HG02840 (cell line): ENCODE results near the gene AGBL5.
"Not testable (repeated sequence)": the region's sequence is repeated elsewhere in the genome, so short reads cannot be mapped to it uniquely, and the experiment has no call there.

Source experiments
- ATAC-seq: cut with Tn5 transposase; IDR thresholded peaks from one replicate; pipeline ENCODE4 v1.9.1; 2021; ENCODE audit warnings: mild to moderate bottlenecking, moderate library complexity, moderate number of reproducible peaks; ENCODE audit not compliant: unreplicated experiment, low FRiP score

AGBL5 gene

DNA sequence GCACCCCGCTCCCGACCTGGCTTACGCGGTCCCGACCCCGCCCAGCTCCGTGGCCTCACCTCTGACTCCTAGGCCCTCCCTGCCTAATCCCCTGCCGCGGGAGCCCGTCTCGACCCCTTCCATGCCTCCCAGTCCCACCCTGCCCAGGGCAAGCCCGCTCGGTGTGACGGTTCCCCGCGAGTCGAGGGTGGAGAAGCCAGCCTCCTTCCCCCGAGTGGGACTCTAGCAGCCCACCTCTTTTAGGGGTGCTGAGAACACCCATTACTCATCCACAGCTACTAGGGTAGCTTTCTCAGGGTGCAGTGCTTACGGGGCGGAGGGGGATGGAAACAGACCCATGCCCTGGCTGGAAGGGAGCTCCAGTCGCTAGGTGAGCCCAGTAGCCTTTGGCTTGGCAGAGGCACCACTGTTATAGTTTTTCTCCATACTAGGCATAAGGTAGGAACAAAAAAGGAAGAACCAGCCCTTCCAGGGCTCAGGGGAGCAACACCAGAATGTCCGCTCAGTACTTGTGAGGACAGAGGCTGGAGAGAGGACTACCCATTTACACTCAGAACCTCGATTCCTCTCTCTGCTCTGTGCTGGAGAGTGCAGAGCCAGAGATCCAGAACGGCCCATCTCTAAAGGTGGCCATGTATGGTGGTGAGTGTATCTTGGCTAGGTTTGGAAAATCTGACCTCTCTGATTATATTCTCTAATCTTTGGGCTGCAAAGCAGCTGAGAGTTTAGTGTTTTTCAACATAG, 606 bp downstream of the AGBL5 start:
- no peak for ATAC-seq

DNA sequence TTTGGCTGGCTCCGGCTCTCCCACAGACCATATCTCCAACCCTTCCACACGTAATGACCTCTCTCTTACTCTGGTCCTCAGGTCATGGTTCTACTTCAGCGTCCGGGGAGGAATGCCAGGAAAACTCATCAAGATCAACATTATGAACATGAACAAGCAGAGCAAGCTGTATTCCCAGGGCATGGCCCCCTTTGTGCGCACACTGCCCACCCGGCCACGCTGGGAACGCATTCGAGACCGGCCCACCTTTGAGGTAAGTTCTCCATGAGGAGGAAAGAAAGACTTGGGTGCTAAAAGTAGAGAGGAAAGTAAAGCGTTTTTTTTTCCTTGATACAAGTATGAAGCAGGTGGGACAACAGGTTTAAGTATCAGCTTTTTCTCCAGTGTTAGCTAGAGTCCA, 1.9 kb downstream of the AGBL5 start:
- no peak for ATAC-seq

DNA sequence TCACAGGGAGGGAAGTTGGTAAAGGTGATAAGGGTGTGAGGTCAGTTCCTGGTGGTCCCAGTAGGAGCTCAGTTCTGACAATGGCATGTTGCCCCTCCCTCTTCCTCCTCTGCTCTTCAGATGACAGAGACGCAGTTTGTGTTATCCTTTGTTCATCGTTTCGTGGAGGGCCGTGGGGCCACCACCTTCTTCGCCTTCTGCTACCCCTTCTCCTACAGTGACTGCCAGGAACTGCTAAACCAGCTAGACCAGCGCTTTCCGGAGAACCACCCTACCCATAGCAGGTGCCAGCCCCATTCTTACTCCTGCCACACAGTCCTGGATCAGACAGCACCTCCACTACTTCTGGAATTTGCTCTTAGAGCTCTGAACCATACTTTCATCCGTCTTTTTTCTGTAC, 2.3 kb downstream of the AGBL5 start:
- no peak for ATAC-seq

DNA sequence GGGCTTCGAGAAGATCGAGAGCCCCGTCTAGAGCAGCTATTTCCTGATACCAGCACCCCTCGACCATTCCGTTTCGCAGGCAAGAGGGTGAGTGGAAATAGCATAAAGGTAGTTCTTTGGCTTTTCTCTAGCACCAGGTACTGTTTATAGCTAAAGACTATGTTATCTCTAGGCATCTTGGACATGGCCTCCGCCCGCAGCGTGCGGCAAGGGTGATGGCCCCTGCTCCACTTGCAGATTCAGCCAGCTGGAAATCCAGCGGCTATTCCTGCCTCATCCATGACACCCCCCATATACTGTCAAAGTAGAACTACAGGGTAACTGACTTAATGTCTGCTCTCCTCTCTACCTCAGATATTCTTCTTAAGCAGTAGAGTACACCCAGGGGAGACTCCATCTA, 3.3 kb downstream of the AGBL5 start:
- ATAC-seq: no peak

DNA sequence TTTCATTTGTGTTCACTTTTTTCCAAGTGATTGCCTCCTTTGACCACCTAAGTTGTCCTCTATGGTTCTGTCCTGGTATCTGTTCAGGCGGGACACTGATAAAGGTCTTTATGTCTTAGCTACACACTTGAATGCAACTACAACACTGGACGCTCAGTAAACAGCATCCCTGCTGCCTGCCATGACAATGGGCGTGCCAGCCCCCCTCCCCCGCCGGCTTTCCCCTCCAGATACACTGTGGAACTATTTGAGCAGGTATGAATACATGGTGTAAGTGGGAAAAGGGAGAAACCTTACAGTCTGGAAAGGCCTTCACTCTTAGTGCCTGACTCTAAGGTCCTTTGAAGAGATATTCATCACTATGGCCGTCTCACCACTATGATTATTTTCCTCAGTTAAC, 5.7 kb downstream of the AGBL5 start:
- no peak for ATAC-seq

DNA sequence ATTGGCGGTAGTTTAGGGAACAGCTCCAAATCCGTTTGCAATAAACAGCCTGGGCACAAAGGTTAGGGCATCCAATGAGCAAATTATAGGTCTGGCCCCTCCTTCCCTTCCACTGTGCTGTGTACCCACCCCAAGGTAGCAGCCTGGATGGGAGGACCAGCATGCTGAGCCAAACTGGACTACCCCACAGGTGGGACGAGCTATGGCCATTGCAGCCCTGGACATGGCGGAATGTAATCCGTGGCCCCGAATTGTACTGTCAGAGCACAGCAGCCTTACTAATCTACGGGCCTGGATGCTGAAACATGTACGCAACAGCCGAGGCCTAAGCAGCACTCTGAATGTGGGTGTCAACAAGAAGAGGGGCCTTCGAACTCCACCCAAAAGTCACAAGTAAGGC, 6.7 kb downstream of the AGBL5 start:
- ATAC-seq: no peak

DNA sequence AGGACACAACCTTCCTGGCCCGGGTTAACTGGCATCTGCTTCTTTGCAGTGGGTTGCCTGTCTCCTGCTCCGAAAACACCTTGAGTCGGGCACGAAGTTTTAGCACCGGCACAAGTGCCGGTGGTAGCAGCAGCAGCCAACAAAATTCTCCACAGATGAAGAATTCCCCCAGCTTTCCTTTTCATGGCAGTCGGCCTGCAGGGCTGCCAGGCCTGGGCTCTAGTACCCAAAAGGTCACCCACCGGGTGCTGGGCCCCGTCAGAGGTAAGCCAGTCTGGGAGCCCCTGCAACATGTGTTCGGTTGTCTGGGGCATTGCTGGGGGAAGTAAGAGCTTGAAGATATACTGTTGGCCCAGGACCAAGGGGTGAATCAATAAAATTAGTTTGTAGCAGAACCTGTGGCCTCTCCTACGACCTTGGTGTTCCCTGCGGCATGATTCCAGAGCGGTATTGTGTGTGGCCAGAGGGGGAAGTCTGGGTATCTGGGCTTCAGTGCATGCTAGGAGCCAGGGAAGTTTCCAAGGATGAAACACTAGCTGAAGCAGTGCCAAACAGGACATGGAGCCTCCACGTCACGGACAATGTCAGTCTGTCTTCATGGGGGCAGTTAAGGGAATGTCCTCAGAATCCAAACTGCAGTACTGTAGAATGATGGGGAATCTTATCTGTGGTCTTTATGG, 7.8 kb downstream of the AGBL5 start:
- no peak for ATAC-seq

DNA sequence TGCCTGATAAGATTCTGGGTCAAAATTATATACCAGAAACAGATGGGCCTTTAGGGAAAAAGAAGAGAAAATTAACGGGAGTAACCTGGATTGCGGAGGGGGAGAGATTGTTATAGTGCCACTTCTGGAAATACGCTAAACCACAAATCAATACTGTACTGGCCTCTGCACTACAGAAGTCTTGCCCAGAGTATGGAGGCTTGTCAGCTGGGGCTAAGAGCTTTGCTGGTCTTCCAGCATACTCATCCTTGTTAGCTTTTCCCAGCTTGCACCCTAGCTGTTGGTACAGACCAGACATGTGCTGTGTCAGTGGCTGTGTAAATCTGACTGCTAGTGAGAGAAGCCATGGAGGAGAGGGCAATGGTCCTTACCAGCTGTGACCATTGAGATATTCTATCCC, 8.9 kb downstream of the AGBL5 start:
- no peak for ATAC-seq

DNA sequence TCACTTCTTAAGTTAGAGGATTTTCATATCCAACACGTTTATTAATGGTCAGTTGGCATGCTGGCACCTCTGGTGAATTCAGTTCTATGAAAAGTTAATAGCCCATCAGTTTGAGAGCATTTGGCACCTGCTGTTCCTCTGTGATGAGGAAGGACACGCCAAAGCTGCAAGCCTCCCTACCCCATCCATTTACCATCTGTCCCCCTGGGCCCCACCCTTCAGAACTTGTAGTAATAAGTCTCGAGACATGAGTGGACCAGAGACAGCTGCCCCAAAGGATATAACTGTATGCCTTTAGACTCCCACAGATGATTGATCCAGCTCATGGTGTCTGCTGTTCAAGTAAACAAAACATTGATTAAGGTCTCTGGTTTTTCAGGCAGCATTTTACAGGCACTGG, 13.7 kb downstream of the AGBL5 start:
- no peak for ATAC-seq

DNA sequence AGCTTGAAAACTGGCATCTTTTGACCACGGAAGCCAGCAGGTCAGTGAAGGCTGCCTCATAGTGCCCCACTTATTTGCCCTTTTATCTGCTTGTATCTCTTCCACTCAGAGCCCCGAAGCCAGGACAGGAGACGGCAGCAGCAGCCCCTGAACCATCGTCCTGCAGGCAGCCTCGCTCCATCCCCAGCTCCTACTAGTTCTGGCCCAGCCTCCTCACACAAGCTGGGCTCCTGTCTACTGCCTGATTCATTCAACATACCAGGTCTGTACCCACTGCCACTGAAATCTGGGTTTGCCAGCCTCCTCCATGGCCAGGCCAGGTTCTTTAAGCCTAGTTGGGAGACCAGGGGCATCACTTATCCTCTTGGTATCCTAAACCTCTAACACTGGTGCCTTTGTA, 15.9 kb downstream of the AGBL5 start:
- no peak for ATAC-seq

DNA sequence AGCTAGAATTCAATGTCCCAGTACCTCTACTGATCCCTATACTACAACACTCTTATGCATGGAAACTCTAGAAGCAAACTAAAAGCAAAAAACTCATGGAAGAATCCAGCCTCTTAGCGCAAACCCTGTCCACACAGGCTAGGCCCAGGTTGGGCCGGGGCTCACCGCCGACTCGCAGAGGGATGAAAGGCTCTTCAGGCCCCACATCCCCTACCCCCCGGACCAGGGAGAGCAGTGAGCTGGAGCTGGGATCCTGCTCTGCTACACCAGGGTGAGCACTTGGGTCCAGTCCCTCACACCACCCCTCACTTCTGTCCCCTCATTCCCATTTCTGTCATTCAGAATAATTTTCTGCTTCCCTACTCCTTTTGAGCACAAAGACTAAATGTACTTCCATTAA, 18.0 kb downstream of the AGBL5 start:
- ATAC-seq: no peak

DNA sequence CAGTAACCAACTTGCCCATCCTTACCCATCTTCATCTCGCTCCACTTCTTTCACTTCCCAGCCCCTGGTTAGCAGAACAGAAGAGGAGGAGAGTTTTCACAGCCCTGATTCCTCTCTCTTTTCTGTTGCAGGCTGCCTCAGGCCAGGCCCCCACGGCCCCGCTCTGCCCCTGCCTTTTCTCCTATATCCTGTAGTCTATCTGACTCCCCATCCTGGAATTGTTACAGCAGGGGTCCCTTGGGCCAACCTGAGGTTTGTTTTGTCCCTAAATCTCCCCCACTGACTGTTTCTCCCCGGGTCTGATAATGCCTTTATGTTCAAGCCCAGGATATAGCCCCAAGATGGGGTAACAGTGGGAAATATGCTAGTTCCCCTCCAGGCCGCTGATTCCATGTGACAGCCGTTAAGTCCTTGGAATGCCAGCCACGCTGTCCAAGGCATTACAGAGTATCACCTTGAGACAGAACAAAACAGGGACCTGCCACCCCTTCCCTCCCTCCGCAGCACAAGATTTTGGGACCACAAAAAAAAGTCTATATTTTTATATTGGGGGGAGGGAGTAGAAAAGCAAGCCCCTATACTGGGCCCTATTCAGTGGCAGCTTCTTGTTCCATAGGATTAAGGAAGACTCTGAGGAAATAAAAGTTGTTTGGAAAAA, 18.6 kb downstream of the AGBL5 start:
- no peak for ATAC-seq

DNA sequence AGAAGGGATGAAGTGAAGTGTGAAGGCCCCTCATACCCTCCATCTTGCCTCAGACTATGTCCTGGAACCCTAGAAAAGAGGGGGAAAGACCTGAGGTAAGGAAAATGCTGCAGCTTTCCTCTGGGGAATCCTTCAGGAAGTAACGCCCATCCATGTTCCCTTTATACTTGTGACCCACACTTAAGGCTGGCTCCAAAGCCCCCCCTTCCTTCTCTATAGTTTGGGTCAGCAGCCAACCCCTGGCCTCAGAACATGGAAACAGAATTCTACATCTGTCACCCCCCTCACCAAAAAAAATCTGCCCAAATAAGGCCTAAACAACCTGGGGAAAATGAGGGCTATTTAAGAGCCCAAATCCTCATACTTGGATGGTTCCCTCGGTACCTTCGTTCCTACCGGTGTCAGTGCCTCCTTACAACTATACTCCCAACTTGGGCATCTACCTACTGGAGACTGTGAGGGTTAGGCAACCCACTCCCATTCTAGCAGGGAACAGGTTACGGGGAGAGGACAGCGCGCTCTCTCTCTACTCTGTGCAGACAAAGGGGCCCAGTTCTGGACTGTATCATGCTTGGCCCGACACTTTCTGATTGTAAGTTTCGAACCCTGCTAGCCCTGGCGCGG, 19.3 kb downstream of the AGBL5 start:
- ATAC-seq: no peak

DNA sequence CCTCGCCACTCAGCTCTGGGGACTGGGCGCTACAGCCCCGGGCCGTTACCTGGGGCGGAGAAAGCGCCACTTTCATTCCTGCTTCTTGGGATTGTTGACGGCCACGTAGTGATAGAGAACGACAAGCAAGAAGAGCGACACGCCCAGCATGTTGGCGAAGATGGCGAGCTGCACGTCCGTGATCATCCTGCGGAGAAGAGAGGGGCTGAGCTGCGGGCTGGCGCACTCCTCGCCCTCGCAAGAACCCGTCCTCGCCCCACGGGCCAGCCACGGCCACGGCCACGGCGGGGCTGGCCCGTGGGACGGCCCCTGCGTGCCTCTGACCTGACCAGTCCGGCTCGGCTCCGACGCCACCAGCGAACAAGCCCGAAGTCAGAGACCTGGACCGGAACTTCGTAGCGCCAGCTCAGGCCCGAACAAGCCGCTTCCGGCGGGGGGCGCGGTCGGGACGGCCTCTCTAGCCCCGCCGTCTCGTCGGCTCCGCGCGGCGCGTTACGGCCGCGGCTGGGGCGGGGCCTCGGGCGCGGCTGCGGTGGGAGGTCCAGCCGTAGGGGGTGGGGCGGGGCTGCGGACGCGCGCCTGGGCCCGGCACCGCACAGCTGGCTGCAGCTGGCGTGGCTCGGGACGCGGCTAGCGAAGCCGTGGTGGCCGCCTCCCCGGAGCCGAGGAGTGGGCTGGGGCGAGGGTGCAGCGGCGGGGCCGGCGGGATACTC, 20.0 kb downstream of the AGBL5 start, which contains the start of gene OST4:
TSS of gene OST4 (minus strand) at position 378 of the 713 bp plus-strand sequence.
- peak; percentile 84 for ATAC-seq

DNA sequence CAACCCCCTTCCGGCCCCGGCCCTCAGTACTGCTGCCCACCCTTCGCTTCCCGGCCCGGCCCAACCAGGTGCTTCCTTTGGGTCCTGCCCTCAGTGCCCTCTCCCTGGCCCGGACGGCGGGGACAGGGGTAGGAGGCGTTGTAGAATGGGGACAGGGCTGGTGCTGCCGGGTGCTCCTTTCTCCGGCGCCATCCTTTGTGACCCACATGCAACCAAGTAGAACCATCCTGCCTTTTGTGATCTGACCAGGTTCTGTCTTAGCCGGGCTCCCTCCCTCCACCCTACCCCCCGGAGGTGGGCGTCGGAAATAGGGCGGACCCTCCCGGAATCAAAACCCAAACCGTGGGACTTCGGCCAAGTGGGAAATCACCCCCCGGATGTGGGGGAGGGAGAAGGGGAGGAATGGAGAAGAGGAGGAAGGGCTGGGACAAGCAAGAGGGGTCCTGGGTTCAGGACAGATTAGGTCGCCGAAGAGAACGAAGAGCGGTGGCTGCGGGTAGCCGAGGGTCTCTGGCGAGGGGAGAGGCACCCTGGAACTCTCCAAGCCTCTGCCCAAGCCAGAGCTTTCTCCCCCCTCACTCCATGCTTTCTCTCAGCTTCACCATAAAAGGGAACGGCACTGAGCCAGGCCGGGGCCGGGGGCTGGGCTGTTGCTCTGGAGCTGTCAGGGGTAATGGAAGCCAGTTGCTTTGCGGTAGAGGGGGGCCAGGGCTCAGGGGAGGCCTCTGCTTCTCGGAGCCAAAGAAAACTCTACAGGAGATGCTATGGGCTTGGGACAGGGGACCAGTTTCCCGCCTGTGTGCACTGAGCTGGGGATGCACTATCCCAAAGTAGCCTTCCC, 20.7 kb downstream of the AGBL5 start:
- peak; percentile 35 for ATAC-seq

DNA sequence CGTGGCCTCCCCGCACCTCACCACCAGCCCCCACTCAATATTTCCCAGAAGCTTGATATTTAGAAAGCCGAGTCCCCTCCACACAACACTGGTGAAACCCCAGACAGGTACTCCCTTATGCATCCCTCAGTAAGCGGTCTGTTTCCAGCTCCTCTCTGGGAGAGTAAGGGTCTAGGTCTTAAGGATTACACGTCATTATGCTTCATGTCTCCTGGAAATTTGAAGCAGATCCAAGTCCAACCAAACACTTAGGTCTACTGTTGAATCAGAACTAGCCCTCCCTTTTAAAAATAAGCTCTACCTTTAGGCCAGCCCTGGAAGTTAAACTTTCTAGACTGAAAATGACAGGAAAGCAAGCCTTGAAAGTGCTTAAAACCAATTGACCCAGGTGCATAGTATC, 21.5 kb downstream of the AGBL5 start:
- ATAC-seq: no peak

DNA sequence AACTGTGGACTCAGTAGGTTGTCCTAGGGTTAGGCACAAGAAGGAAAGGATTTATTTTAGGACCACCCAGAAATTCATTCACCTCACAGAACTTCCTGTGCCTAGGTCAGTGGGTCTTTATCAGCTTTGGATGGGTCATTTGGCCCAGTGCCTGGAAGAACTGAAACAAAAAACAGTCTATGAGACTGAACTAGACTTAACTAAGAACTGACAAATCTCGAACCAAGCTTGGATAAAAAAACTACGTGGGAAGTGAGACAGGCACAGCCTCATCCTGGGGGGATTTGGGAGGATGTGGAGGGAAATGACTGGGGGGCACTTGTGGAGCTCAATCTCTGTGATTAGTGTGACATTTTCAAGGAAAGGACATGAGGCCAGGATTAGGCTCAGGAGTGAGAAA, 22.3 kb downstream of the AGBL5 start:
- ATAC-seq: no peak

DNA sequence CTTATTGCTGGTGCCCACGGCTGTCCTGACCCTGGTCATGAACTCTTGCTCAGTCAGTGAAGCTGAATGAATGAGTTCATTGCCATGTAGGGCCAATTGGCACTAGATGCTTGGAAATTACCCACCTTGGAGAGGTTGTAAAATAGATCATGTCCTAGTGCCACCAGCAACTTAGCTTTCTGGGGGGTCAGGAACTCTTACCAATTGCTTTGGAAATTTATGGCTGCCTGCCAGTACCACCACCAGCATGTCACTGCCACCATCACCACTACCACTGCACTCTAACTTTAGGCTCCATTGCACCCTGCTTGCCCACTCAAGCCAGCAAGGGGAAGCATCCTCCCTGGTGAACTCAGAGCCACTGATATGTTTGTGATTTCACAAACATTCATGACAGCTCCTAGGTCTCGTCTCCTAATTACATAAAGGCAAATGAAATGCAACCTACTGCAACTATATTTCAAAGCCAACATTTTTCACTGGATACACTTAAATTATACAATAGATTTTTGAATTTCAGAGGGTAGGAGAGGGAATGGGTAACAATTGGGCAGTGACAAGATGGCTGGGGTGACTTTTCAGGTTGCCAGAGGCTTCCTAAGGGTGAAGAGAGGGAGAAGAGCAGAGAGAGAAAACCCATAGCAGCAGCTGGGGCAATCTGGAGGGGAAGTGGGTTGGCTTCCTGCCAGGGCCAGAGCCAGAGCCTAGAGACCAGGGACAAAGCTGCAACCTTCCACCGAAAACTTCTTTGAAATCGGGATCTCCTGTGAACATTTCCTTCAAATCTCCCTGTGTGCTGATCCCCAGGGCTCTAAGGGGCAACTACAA, 23.5 kb downstream of the AGBL5 start:
- no peak for ATAC-seq

DNA sequence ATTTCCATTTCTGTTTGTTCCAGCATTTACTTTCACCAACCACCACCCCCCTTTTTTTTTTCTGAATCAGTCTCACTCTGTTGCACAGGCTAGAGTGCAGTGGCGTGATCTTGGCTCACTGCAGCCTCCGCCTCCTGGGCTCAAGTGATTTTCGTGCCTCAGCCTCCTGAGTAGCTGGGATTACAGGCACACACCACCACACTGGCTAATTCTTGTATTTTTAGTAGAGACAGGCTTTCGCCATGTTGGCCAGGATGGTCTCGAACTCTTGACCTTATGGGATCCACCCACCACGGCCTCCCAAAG, 24.1 kb downstream of the AGBL5 start:
- ATAC-seq: not testable (repeated sequence)
